Keratinocyte (primary cell): ENCODE data around the gene NOL9. TPM values are rescaled to one million over a fixed set of nuclear protein-coding genes. Genes with fewer than 3 reads are reported as not detected.

Source experiments
- DNase-seq: peaks from one replicate; pipeline ENCODE4 v3.0.0-alpha.2; 2011; ENCODE audit warnings: low read depth, missing footprints, low spot score
- FAIRE-seq: peaks from 2 replicates; lab custom pipeline; 2011; peaks lifted over from hg19 to GRCh38; lab: Jason Lieb, UNC
- H2AFZ ChIP-seq: 2 replicates; pipeline ENCODE4 v1.6.0; 2012; ENCODE audit warnings: low read length, control low read depth, inconsistent platforms; ENCODE audit not compliant: control insufficient read depth
- H3K27ac ChIP-seq: 2 replicates; pipeline ENCODE4 v1.5.1; 2011; ENCODE audit warnings: low read length; ENCODE audit not compliant: control insufficient read depth, insufficient read depth
- H3K27me3 ChIP-seq: 3 replicates; pipeline ENCODE4 v1.6.0; 2011; ENCODE audit warnings: low read length; ENCODE audit not compliant: control insufficient read depth, insufficient read depth; ENCODE audit errors: extremely low read depth
- H3K36me3 ChIP-seq, 2 experiments: 2 replicates in 1 of 2; 3 replicates in 1 of 2; pipeline ENCODE4 v1.5.1; 2011; ENCODE audit warnings: low read length in 2 of 2, mild to moderate bottlenecking in 1 of 2; ENCODE audit not compliant: control insufficient read depth in 2 of 2, insufficient read depth in 2 of 2; ENCODE audit errors: extremely low read depth in 1 of 2
- H3K4me1 ChIP-seq: 3 replicates; pipeline ENCODE4 v1.5.1; 2011; ENCODE audit warnings: low read length; ENCODE audit not compliant: control insufficient read depth, insufficient read depth; ENCODE audit errors: extremely low read depth
- H3K4me2 ChIP-seq: 3 replicates; pipeline ENCODE4 v1.6.0; 2011; ENCODE audit warnings: low read depth, low read length; ENCODE audit not compliant: control insufficient read depth, insufficient read depth; ENCODE audit errors: extremely low read depth
- H3K4me3 ChIP-seq, 3 experiments: fragments of 200-600 bp in 1 of 3; sonication (generic) in 1 of 3; 2 replicates in 2 of 3; 3 replicates in 1 of 3; pipeline ENCODE4 v1.5.1; 2011 to 2016; ENCODE audit warnings: low read length in 3 of 3, mild to moderate bottlenecking in 3 of 3, control low read depth in 2 of 3, inconsistent platforms in 1 of 3, low read depth in 1 of 3, mixed read lengths in 1 of 3, mixed run types in 1 of 3, moderate library complexity in 1 of 3; ENCODE audit not compliant: control insufficient read depth in 2 of 3, insufficient read depth in 2 of 3; ENCODE audit errors: extremely low read depth in 1 of 3
- H3K79me2 ChIP-seq: 2 replicates; pipeline ENCODE4 v1.6.0; 2012; ENCODE audit warnings: low read length; ENCODE audit not compliant: control insufficient read depth, insufficient read depth
- H3K9ac ChIP-seq: 3 replicates; pipeline ENCODE4 v1.6.0; 2011; ENCODE audit warnings: low read length; ENCODE audit not compliant: control insufficient read depth, insufficient read depth; ENCODE audit errors: extremely low read depth
- H3K9me1 ChIP-seq: 3 replicates; pipeline ENCODE4 v1.6.0; 2011; ENCODE audit warnings: low read length; ENCODE audit not compliant: control insufficient read depth, insufficient read depth; ENCODE audit errors: extremely low read depth
- H3K9me3 ChIP-seq: 2 replicates; pipeline ENCODE4 v1.5.1; 2012; ENCODE audit warnings: low read depth, low read length; ENCODE audit not compliant: control insufficient read depth
- H4K20me1 ChIP-seq: 3 replicates; pipeline ENCODE4 v1.6.0; 2011; ENCODE audit warnings: low read length; ENCODE audit not compliant: control insufficient read depth, insufficient read depth; ENCODE audit errors: extremely low read depth
- EZH2 ChIP-seq: IDR thresholded peaks from one replicate; pipeline ENCODE4 v1.6.1; 2012; ENCODE audit warnings: inconsistent platforms, mild to moderate bottlenecking, low read length, moderate library complexity
- dilution Hi-C: fragments of 300-500 bp; cut with MboI; formaldehyde crosslinking; loops from one replicate; pipeline ENCODE4 v1.7.0; 2020; ENCODE audit warnings: low sequenced_read_pairs; ENCODE audit not compliant: extremely low pct_ligation_motif_present
- polyA plus RNA-seq, 5 experiments: library from polyadenylated mRNA; depleted of rRNA in 3 of 5; stranded (reverse) in 3 of 5; stranded (forward) in 1 of 5; unstranded in 1 of 5; fragments of >200 nt; gene quantifications; 1 replicate in 1 of 5; 2 replicates in 3 of 5; 3 replicates in 1 of 5; pipeline versions ENCODE4 v1.2.1 to v1.2.3, GENCODE V29; 2011 to 2012; ENCODE audit warnings: missing spikeins in 2 of 5, low read depth in 1 of 5, low replicate concordance in 1 of 5
- TF ChIP-seq, protein P1 (sequence below), 3 experiments: IDR thresholded peaks in 1 of 3; conservative IDR thresholded peaks in 1 of 3; optimal IDR thresholded peaks in 1 of 3; 2 replicates in 2 of 3; 3 replicates in 1 of 3; pipeline versions ENCODE3 to v1.5.1; 2011; ENCODE audit warnings: low read length in 3 of 3, mild to moderate bottlenecking in 3 of 3, moderate library complexity in 2 of 3, control low read depth in 1 of 3, inconsistent platforms in 1 of 3; ENCODE audit not compliant: insufficient read depth in 2 of 3; ENCODE audit errors: extremely low read depth in 1 of 3

Gene NOL9
- polyA plus RNA-seq, 1 donor (not counting 4 experiments of a cell fraction or from before 2014, with no cell fraction given) = 24.6 TPM

DNA sequence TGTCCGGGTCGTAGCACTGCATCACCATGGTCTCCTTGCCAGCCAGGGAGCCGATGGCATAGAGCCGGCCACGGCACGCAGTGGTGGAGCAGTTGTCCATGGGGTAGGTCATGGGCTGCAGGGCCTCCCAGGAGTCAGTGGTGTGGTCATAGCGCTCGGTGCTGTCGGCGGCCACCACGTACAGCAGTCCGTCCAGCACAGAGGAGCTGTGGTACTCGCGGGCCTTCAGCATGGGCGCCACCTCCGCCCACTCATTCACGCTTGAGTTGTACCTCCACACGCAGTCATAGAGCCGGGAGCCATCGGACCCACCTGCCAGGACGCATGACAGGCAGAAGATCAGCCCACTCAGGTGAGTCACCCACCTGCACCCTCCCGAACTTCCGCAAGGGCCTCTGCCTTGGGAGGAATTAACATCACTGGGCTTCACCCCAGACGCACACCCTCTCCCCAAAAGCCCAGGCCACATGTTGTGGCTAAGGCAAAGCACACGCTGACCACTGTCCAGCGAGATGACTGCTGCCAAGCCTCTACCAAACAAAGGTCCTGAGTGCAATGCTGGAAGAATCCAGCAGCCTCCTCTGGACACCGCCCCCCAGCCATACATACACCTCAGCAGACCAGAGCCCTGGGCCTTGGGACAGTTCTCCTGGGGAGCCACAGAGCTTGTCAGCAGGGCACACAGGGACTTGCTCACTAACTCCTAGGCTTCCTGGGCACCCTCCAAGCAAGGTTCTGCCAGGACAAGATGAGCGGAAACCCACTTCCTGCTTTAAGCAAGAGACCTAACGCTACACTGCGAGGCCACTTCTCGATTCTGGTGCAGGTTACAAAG lies 45.0 kb upstream of the NOL9 start:
- peak overlapping the region; percentile 100 for H3K9ac ChIP-seq

DNA sequence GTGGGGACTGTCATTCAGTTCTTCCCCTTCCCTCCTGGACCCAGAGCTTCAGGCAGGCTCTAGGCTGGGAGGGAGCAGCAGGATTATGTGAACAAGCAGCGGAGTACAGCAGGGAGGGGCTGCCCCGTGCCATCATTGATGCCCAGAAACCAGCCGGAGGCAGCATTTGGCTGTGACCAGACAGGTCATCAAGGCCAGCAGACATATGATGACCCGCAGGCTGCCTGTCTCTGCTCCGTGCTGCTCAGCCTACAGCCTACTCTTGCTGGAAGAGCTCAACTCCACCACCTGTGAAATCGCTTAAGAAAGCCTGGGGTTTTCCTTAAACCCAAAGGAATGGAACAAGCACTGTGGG lies 43.4 kb upstream of the NOL9 start:
- Histone ChIP-seq H3K36me3 (peaks cover 48 to 65% of the 10 kb centered on the region in 2 experiments), H4K20me1 (peaks cover 62% of the 10 kb centered on the region), H2AFZ (no peak overlapping the region), H3K4me3 (peak overlapping the region in 1 of 3 experiments; percentile 19), H3K9me1 (peaks cover 6% of the 10 kb centered on the region), H3K9me3 (no peaks in the 10 kb centered on the region), H3K4me1 (peaks cover 34% of the 10 kb centered on the region), H3K27me3 (no peaks in the 10 kb centered on the region), H3K4me2 (peak overlapping the region; percentile 27), H3K79me2 (peaks cover 91% of the 10 kb centered on the region), H3K9ac (peak overlapping the region; percentile 28), H3K27ac (peak overlapping the region; percentile 49)
- no peak for DNase-seq
- FAIRE-seq = no peak
- dilution Hi-C loops = no loop called here
- TF ChIP-seq, protein P1, sequence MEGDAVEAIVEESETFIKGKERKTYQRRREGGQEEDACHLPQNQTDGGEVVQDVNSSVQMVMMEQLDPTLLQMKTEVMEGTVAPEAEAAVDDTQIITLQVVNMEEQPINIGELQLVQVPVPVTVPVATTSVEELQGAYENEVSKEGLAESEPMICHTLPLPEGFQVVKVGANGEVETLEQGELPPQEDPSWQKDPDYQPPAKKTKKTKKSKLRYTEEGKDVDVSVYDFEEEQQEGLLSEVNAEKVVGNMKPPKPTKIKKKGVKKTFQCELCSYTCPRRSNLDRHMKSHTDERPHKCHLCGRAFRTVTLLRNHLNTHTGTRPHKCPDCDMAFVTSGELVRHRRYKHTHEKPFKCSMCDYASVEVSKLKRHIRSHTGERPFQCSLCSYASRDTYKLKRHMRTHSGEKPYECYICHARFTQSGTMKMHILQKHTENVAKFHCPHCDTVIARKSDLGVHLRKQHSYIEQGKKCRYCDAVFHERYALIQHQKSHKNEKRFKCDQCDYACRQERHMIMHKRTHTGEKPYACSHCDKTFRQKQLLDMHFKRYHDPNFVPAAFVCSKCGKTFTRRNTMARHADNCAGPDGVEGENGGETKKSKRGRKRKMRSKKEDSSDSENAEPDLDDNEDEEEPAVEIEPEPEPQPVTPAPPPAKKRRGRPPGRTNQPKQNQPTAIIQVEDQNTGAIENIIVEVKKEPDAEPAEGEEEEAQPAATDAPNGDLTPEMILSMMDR (optimal IDR thresholded peaks at IDR 0.05 in 1 of 3, IDR thresholded peaks at IDR 0.05 in 1 of 3, conservative IDR thresholded peaks at IDR 0.05 in 1 of 3; ENCODE audit: extremely low read depth in 1 of 3, insufficient read depth in 2 of 3, low read length in 3 of 3) = no peak
- TF ChIP-seq EZH2 = no peak

More for the DNA sequence above, 45.0 kb upstream of the NOL9 start:
- DNase-seq (no peak), FAIRE-seq (peak; percentile 65)
- H3K9me1 ChIP-seq = peaks cover 6% of the 10 kb centered on the region
- peak overlapping the region; percentile 100 for H3K27ac ChIP-seq
- H3K79me2 ChIP-seq = peaks cover 77% of the 10 kb centered on the region
- TF ChIP-seq, protein P1 (optimal IDR thresholded peaks at IDR 0.05 in 1 of 3, IDR thresholded peaks at IDR 0.05 in 1 of 3, conservative IDR thresholded peaks at IDR 0.05 in 1 of 3; ENCODE audit: extremely low read depth in 1 of 3, insufficient read depth in 2 of 3, low read length in 3 of 3) = peak in 2 of 3 experiments; percentile 17 to 28
- TF ChIP-seq EZH2 = no peak
- peaks cover 34 to 50% of the 10 kb centered on the region in 2 experiments for H3K36me3 ChIP-seq
- dilution Hi-C loops = no loop called here
- H2AFZ ChIP-seq = no peak overlapping the region
- H4K20me1 ChIP-seq = peaks cover 53% of the 10 kb centered on the region
- peaks cover 47% of the 10 kb centered on the region for H3K4me1 ChIP-seq
- no peaks in the 10 kb centered on the region for H3K27me3 ChIP-seq
- H3K4me2 ChIP-seq = peak overlapping the region; percentile 100
- no peaks in the 10 kb centered on the region for H3K9me3 ChIP-seq
- peak overlapping the region; percentile 97 to 100 (median 99) for H3K4me3 ChIP-seq
